Measurements from ENCODE around the gene OS9. TPM values are rescaled to one million over a fixed set of nuclear protein-coding genes. Genes with fewer than 3 reads are reported as not detected.

OS9 gene
- total and polyA plus RNA-seq, 9 of the 15 experiments (the other 6 are each of a cell fraction or from before 2014, with no cell fraction given) = 4.6 to 105 (median 89.5) TPM

- TF ChIP-seq RREB1 (CRISPR knock-in tag; IDR thresholded peaks at IDR 0.05) (no peak), CBFA2T2 (conservative IDR thresholded peaks at IDR 0.05) (no peak), MAZ (CRISPR knock-in tag; conservative IDR thresholded peaks at IDR 0.05 in 1 of 2, IDR thresholded peaks at IDR 0.05 in 1 of 2) (peak in 1 of 2 experiments; percentile 42; a peak in 2 of 4 replicates), ZNF609 (CRISPR knock-in tag; IDR thresholded peaks at IDR 0.05; ENCODE audit: borderline replicate concordance) (no peak), MYC (IDR thresholded peaks at IDR 0.05; ENCODE audit: low read depth, low read length) (no peak), MYC (CRISPR knock-in tag; IDR thresholded peaks at IDR 0.05; ENCODE audit: borderline replicate concordance, low read depth) (peak; percentile 14; the same call in 1 of the 2 replicates), CREM (IDR thresholded peaks at IDR 0.05; ENCODE audit: low read depth) (0 out of 2 replicates have a peak, but pooled peaks have one; percentile 3), KLF13 (tag; IDR thresholded peaks at IDR 0.05; ENCODE audit: borderline replicate concordance, low read depth) (no peak), ZNF217 (CRISPR knock-in tag; IDR thresholded peaks at IDR 0.05) (no peak), GMEB1 (CRISPR knock-in tag; IDR thresholded peaks at IDR 0.05) (no peak), ZNF232 (CRISPR knock-in tag; IDR thresholded peaks at IDR 0.05) (0 out of 2 replicates have a peak, but pooled peaks have one; percentile 43), GABPA (tag; conservative IDR thresholded peaks at IDR 0.05; ENCODE audit: low read depth) (peak; percentile 59), EWSR1 (IDR thresholded peaks at IDR 0.05; ENCODE audit: borderline replicate concordance, low read depth, partially characterized antibody) (no peak)
- TF ChIP-seq, protein P1, sequence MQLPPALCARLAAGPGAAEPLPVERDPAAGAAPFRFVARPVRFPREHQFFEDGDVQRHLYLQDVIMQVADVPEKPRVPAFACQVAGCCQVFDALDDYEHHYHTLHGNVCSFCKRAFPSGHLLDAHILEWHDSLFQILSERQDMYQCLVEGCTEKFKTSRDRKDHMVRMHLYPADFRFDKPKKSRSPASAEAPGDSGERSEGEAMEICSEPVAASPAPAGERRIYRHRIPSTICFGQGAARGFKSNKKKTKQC (CRISPR knock-in tag; IDR thresholded peaks at IDR 0.05) = no peak
These were observed 51.6 kb downstream of the OS9 start (continued) for GRCh38 chr12:57745485-57745881.
